ENCODE data around the gene COL15A1. TPM values are rescaled to one million over a fixed set of nuclear protein-coding genes. Genes with fewer than 3 reads are reported as not detected.

Gene COL15A1
- total RNA-seq, 2 experiments from 2014 or later: 0.06 TPM; not detected in 1

DNA sequence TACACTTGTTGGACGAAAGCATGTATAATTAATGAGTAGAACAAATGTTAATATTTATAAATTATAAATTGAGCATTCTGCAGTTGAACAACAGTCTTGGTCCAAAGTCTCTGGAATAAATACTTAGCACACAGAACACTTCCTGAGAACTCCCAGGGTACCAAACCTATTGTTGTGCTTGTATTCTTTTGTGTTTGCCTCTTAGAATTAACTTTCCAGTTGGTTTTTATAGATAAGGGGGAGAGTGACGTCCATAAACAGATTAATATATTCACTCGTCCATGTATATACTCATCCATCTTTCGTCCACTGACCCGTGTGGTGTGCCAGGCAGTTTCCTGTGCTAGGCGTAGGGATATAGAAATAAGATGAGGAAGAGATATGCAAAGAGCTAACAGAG is 98.9 kb downstream of the COL15A1 start:
- Mint-ChIP-seq H3K27ac (no peak overlapping the region), H3K36me3 (peaks cover 4% of the 10 kb centered on the region), H3K4me1 (peaks cover 13% of the 10 kb centered on the region), H3K9me3 (peaks cover 4% of the 10 kb centered on the region), H3K4me3 (no peak overlapping the region), H3K27me3 (no peaks in the 10 kb centered on the region)
- DNase-seq: no peak

- no peak for DNase-seq
- H3K4me1 Mint-ChIP-seq: peaks cover 12% of the 10 kb centered on the region
- peaks cover 4% of the 10 kb centered on the region for H3K36me3 Mint-ChIP-seq
- H3K27me3 Mint-ChIP-seq: no peaks in the 10 kb centered on the region
- no peak overlapping the region for H3K27ac Mint-ChIP-seq
- H3K9me3 Mint-ChIP-seq: peaks cover 4% of the 10 kb centered on the region
- H3K4me3 Mint-ChIP-seq: no peak overlapping the region
Measured at GRCh38 chr9:99044827-99045226, 101.1 kb downstream of the COL15A1 start.

DNA sequence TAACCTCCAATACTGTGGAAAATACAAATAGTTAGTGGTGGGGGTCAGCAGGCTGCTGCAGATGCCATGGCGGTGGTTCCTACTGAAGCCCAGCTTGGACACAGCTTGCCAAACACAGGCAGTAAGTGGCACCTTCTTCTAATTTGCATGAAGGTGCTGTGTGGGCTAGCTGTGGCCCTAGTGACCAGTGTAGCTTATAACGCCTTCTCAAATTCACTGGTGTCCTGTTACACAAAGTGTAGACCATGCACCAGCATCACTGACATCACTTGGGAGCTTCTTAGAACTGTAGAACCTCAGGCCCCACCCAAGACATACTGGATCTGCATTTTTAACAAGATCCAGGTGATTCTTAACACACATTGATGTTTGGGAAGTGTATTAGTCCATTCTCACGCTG is 102.4 kb downstream of the COL15A1 start:
- Mint-ChIP-seq H3K36me3 (peaks cover 4% of the 10 kb centered on the region), H3K27ac (no peak overlapping the region), H3K4me1 (peaks cover 9% of the 10 kb centered on the region), H3K9me3 (peaks cover 4% of the 10 kb centered on the region), H3K27me3 (no peaks in the 10 kb centered on the region), H3K4me3 (no peak overlapping the region)
- no peak for DNase-seq

- peaks cover 4% of the 10 kb centered on the region for H3K4me1 Mint-ChIP-seq
- H3K27me3 Mint-ChIP-seq: no peaks in the 10 kb centered on the region
- no peak overlapping the region for H3K27ac Mint-ChIP-seq
Measured at GRCh38 chr9:99046542-99047071, 102.9 kb downstream of the COL15A1 start.

DNA sequence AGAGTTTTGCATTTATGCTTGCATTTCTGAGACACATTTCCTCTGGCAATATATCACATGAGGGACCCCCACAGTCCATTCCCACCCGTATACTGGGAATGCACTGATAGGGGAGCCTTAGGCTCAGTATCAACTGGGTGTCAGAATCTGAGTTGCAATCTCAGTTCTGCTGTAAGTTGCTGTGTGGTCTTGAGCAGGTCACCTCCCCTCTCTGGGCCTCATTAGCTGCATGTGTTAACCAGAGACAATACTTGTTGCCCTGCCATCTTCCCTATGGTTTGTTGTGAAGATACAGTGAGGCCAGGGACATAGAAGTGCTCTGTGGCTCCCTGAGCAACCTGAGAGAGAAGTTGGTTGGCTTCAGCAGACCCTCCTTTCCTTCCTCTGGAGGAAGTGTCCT is 105.5 kb downstream of the COL15A1 start:
- peaks cover 17% of the 10 kb centered on the region for H3K4me1 Mint-ChIP-seq

More at GRCh38 chr9:99046542-99047071, 102.9 kb downstream of the COL15A1 start:
- Mint-ChIP-seq H3K36me3 (peaks cover 4% of the 10 kb centered on the region), H3K4me3 (no peak overlapping the region), H3K9me3 (peaks cover 4% of the 10 kb centered on the region)
- no peak for DNase-seq

DNA sequence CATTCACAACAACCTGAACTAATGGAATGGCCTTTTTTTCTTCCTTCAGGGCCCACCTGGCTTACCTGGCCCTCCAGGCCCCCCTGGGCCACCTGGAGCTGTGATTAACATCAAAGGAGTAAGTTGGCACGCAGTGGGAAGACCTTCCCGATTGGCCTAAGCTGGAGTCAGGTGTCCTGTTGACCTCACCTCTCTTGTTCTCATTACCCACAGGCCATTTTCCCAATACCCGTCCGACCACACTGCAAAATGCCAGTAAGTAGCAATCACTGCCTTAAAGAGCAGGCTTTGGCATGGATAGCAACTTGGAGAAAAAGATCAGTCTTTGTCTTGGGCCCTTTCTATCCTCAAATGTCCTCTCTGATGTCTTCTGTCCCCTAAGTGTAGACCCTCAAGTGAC is 105.9 kb downstream of the COL15A1 start:
- Mint-ChIP-seq H3K36me3 (no peaks in the 10 kb centered on the region), H3K27me3 (peaks cover 5% of the 10 kb centered on the region), H3K4me3 (no peak overlapping the region), H3K9me3 (peaks cover 3% of the 10 kb centered on the region), H3K27ac (no peak overlapping the region), H3K4me1 (peaks cover 17% of the 10 kb centered on the region)
- no peak for DNase-seq

More for the DNA sequence above, 105.5 kb downstream of the COL15A1 start:
- no peak for DNase-seq
- no peak overlapping the region for H3K27ac Mint-ChIP-seq
- peaks cover under 1% of the 10 kb centered on the region for H3K27me3 Mint-ChIP-seq
- no peaks in the 10 kb centered on the region for H3K36me3 Mint-ChIP-seq
- no peak overlapping the region for H3K4me3 Mint-ChIP-seq
- H3K9me3 Mint-ChIP-seq: peaks cover 4% of the 10 kb centered on the region

DNA sequence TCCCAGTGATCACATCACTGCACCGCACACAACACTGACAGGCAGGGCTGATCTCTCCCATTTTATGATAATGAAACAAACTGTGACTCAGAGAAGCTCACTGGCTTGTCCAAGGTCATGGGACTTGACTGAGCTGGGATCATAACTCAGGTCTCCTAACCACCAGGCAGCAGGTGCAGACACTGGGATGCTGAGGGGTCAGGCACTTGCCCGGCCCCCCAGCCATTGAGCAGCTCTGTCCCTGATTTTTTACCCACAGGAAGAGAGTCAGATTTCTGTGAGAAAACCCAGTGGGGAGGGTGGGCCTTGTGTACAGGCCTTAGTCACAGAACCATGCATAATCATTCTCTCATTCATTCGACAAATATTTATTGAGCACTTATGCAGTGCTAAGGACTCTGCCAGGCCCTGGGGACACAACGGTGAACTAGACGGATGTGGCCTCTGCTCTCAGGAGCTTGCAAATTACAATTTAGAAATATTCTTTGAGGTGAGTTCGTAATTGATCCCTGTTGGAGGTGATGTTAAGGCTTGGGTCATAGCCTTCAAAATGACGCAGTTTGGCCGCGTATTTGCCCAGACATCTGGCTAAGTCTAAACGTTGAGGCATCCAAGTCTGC is 106.7 kb downstream of the COL15A1 start:
- H3K36me3 Mint-ChIP-seq: no peaks in the 10 kb centered on the region
- H3K27ac Mint-ChIP-seq: no peak overlapping the region
- H3K9me3 Mint-ChIP-seq: no peaks in the 10 kb centered on the region
- DNase-seq: no peak
- H3K4me3 Mint-ChIP-seq: no peak overlapping the region
- H3K27me3 Mint-ChIP-seq: peaks cover 5% of the 10 kb centered on the region
- peaks cover 18% of the 10 kb centered on the region for H3K4me1 Mint-ChIP-seq

DNA sequence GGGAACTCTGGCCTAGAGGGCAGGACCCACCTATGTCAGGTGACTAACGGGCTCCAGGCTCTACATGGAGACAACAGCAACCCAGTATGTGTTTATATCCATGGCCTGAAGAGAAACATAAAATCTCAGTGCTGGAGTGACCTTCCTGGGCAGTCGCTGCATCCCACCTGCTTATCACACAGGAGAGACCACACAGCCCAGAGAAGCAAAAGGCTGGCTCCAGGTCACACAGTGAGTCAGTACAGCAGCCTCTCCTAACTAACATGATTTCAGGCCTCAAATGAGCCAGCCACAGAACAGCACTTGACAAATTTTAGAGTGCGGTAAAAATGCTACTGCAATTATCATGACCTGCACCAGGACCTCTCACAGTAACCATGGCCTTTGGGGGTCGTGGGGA is 107.2 kb downstream of the COL15A1 start:
- Mint-ChIP-seq H3K4me1 (peaks cover 23% of the 10 kb centered on the region), H3K27me3 (peaks cover 5% of the 10 kb centered on the region), H3K4me3 (no peak overlapping the region), H3K9me3 (no peaks in the 10 kb centered on the region), H3K36me3 (no peaks in the 10 kb centered on the region), H3K27ac (no peak overlapping the region)
- DNase-seq: no peak

DNA sequence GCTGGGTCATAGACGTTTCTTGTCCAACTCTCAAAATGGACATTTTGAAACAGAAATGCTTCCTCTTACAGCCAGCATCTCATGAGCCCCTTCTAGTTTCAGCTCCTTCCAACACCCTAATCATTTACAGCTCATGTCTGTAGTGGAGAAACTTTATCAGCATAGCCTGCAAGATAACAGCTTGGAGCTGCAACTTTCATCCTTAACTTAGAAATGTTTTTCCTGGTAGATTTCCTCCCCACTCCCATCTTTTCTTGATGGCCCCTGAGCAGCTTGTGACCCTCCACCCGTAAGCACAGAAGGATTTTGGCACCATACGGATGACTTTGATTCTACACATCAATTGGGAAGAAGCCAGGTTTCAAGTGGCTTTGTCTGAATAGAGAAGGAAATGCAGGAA is 107.7 kb downstream of the COL15A1 start:
- H3K4me3 Mint-ChIP-seq: no peak overlapping the region
- no peak for DNase-seq
- peaks cover 5% of the 10 kb centered on the region for H3K27me3 Mint-ChIP-seq
- H3K36me3 Mint-ChIP-seq: no peaks in the 10 kb centered on the region
- peaks cover 23% of the 10 kb centered on the region for H3K4me1 Mint-ChIP-seq
- H3K9me3 Mint-ChIP-seq: no peaks in the 10 kb centered on the region
- H3K27ac Mint-ChIP-seq: no peak overlapping the region

DNA sequence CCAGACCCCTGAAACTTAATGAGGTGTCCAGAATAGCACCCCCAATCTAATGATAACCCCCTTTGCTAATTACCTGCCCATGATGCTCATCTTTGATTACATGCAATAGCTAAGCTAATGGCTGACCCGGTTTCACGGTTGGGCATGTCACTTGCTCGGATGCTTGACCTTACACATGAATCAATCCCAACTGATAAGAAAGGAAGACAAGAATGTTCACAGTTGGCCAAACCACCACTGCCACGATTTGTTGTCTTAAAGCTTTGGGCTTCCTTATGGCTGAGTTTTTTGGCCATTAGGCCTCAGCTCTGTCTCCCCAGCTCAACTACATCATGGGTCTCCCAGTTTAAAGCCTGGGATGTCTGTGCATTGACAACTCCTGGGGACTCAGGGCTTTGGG is 108.1 kb downstream of the COL15A1 start:
- Mint-ChIP-seq H3K27me3 (peaks cover 5% of the 10 kb centered on the region), H3K4me1 (peaks cover 26% of the 10 kb centered on the region), H3K4me3 (no peak overlapping the region), H3K27ac (no peak overlapping the region), H3K36me3 (no peaks in the 10 kb centered on the region), H3K9me3 (peaks cover 1% of the 10 kb centered on the region)
- no peak for DNase-seq

DNA sequence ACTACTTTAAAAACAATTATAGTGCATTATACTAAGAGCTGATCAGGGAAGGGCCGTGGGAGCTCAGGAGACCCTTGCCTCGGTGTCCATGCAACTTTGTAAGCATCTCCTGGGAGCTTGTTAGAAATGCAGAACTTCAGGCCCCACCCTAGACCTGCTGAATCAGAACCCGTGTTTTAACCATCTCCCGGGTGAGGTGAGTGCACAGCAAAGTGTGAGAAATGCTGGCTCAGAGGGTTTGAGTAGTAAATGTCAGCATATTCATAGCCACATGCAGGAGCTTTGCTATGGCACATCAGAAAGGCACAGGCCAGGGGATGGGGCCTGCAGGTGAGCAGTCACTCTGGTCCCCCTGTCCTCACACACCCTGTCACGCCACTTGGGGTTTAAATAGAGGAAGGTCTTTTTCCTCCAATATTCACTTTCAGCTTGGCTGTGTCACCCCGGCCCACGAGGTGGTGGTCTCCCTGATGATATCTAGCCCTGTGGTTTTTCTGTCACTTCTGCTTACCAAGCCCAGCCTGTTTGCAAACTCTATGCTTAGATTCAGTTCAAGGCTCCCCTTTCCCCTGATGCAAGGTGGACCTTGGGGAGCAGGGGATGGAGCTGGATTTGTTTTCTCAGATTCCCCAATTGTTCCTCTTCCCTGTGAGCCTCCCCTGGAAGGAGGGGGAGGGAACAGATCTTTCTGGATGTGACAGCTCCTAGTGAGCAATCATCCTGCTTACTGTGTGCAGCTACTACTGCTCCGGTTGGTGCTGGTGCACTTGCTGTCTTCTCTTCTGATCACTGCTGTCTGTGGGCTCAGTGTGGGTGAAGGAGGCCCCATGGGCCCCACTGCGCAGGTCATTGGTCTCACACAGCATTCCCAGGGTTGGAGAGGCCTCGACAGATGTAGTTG is 109.4 kb downstream of the COL15A1 start:
- no peak overlapping the region for H3K4me3 Mint-ChIP-seq
- peaks cover 5% of the 10 kb centered on the region for H3K27me3 Mint-ChIP-seq
- no peak overlapping the region for H3K27ac Mint-ChIP-seq
- peaks cover 38% of the 10 kb centered on the region for H3K4me1 Mint-ChIP-seq
- H3K36me3 Mint-ChIP-seq: no peaks in the 10 kb centered on the region
- H3K9me3 Mint-ChIP-seq: peaks cover 1% of the 10 kb centered on the region
- no peak for DNase-seq

- Mint-ChIP-seq H3K9me3 (peaks cover 1% of the 10 kb centered on the region), H3K27me3 (peaks cover 5% of the 10 kb centered on the region), H3K36me3 (no peaks in the 10 kb centered on the region), H3K27ac (no peak overlapping the region), H3K4me3 (no peak overlapping the region), H3K4me1 (peaks cover 52% of the 10 kb centered on the region)
- DNase-seq: no peak
Measured at GRCh38 chr9:99054581-99054980, 110.9 kb downstream of the COL15A1 start.

DNA sequence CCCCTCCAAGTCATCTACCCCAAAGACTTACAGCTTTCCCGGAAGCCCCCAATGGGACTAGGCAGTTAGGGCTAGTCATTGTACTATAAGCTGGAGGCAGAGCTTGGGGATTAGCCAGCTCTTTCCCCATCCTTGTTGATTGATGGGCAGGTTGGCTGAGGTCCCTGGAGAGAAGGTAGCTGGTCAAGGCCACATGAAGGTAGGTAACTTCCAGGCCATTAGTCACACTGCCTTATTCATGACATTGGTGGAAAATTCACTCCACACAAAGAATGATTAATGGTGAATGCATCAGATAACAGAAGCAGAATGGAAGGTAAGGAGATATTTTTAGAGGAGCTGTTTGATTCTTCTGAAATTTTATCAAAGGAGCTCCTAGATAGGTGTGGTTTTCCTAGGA is 111.7 kb downstream of the COL15A1 start:
- no peak overlapping the region for H3K4me3 Mint-ChIP-seq
- no peak for DNase-seq
- peaks cover 1% of the 10 kb centered on the region for H3K9me3 Mint-ChIP-seq
- peaks cover 5% of the 10 kb centered on the region for H3K27me3 Mint-ChIP-seq
- peak overlapping the region; percentile 31 for H3K27ac Mint-ChIP-seq
- H3K36me3 Mint-ChIP-seq: no peaks in the 10 kb centered on the region
- H3K4me1 Mint-ChIP-seq: peaks cover 56% of the 10 kb centered on the region

- Mint-ChIP-seq H3K4me3 (no peak overlapping the region), H3K4me1 (peaks cover 58% of the 10 kb centered on the region), H3K27ac (no peak overlapping the region), H3K36me3 (no peaks in the 10 kb centered on the region), H3K9me3 (peaks cover 1% of the 10 kb centered on the region), H3K27me3 (peaks cover 5% of the 10 kb centered on the region)
- no peak for DNase-seq
Measured at GRCh38 chr9:99056186-99056585, 112.5 kb downstream of the COL15A1 start.

DNA sequence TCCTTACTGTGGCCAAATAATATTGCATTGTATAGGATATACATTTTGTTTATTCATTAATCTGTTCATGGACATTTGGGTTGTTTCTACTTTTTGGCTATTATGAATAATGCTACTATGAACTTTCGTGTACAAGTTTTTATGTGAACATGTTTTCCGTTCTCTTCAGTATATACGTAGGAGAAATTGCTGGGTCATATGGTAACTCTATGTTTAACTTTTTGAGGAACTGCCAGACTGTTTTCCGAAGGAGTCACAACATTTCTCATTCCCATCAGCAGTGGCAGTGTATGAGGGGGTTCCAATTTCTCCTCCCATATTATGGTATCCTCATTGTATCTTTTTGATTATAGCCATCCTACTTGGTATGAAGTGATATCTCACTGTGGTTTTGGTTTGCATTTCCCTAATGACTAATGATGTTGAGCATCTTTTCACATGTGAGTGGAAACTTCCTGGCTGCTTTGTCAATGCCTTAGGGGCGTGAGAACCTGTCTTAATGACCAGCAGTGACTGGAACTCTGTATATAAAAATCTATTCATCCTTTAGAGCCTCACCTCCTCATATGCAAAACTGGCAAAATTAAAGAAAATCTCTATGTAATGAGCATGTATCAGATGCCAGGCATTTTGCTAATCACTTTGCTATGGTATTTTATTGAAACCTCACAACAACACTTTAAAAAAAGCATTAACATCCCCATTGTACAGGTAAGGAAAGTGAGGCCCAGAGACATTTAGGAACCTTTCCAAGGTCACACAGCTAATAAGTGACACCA is 113.4 kb downstream of the COL15A1 start:
- no peaks in the 10 kb centered on the region for H3K36me3 Mint-ChIP-seq
- H3K4me3 Mint-ChIP-seq: no peak overlapping the region
- H3K4me1 Mint-ChIP-seq: peaks cover 58% of the 10 kb centered on the region

More for the DNA sequence above, 113.4 kb downstream of the COL15A1 start:
- peak; percentile 36 for DNase-seq
- peaks cover 5% of the 10 kb centered on the region for H3K27me3 Mint-ChIP-seq
- H3K9me3 Mint-ChIP-seq: peaks cover 1% of the 10 kb centered on the region
- H3K27ac Mint-ChIP-seq: peak overlapping the region; percentile 34
